Measurements from ENCODE around the gene MYCBPAP.

- TF ChIP-seq CTCF (IDR thresholded peaks at IDR 0.05) = no peak
- no peak for TF ChIP-seq POLR2A (IDR thresholded peaks at IDR 0.05)
These were observed 28.7 kb downstream of the MYCBPAP start for GRCh38 chr17:50536683-50537646.

Measured in testis (tissue), 2 donors.